ENCODE results near the gene ZNF10. TPM values are rescaled to one million over a fixed set of nuclear protein-coding genes. Genes with fewer than 3 reads are reported as not detected.

Gene ZNF10
- total and polyA plus RNA-seq, 7 experiments from 2014 or later, result 5.2 to 35.0 (median 28.1) TPM

DNA sequence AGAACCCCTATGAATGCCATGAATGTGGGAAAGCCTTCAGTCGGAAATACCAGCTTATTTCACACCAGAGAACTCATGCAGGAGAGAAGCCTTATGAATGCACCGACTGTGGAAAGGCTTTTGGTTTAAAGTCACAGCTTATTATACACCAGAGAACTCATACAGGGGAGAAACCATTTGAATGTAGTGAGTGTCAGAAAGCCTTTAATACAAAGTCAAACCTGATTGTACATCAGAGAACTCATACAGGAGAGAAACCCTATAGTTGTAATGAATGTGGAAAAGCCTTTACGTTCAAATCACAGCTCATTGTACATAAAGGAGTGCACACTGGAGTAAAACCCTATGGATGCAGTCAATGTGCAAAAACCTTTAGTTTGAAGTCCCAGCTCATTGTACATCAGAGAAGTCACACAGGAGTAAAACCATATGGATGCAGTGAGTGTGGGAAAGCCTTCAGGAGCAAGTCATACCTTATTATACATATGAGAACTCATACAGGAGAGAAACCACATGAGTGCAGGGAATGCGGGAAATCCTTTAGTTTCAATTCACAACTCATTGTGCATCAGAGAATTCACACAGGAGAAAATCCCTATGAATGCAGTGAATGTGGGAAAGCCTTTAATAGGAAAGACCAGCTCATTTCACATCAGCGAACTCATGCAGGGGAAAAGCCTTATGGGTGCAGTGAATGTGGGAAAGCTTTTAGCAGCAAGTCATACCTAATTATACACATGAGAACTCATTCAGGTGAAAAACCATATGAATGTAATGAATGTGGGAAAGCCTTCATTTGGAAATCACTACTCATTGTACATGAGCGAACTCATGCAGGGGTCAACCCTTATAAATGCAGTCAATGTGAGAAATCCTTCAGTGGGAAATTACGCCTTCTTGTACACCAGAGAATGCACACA is 73.2 kb downstream of the ZNF10 start:
- POLR2A ChIA-PET, result interaction anchor here (1.3 kb wide), 1 partner anchor 46 kb away, joined by 4 read pairs; no protein-coding TSS in a partner anchor

DNA sequence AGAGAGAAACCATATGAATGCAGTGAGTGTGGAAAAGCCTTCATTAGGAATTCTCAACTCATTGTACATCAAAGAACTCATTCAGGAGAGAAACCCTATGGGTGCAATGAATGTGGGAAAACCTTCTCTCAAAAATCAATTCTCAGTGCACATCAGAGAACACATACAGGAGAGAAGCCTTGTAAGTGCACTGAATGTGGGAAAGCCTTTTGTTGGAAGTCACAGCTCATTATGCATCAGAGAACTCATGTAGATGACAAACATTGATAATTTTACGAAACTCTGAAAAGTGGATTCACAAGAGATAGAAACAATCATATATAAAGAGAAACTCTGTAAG is 73.8 kb downstream of the ZNF10 start:
- POLR2A ChIA-PET, result interaction anchor here (0.6 to 1.3 kb wide), 3 partner anchors 47 to 118 kb away, joined by 3 to 4 read pairs (median 3); no protein-coding TSS in a partner anchor

More for the DNA sequence above, 73.2 kb downstream of the ZNF10 start:
- CTCF ChIA-PET, result interaction anchor here (0.6 kb wide), 1 partner anchor 53 kb away, joined by 3 read pairs; no protein-coding TSS in a partner anchor
- Mint-ChIP-seq H3K27me3 (no peaks in the 10 kb centered on the region), H3K27ac (peak overlapping the region in 6 of 9 donors; percentile 36 to 77 (median 47)), H3K4me1 (peaks cover 0 to 2% (median 0%) of the 10 kb centered on the region in 7 donors), H3K4me3 (peak overlapping the region in 2 of 10 donors; percentile 20 to 42), H3K36me3 (peaks cover 42 to 64% (median 57%) of the 10 kb centered on the region in 5 donors), H3K9me3 (peaks cover 14 to 94% (median 80%) of the 10 kb centered on the region in 11 donors)
- H3K27me3 ChIP-seq (ENCODE audit: control insufficient read depth in 2 of 2, insufficient read depth in 2 of 2, low read length in 2 of 2), result no peaks in the 10 kb centered on the region
- H3K4me1 ChIP-seq (ENCODE audit: control insufficient read depth in 2 of 2, insufficient read depth in 2 of 2, low read length in 2 of 2), result no peaks in the 10 kb centered on the region
- peak overlapping the region; percentile 40 for H3K4me3 ChIP-seq (ENCODE audit: low read length)
- peaks cover 25 to 45% (median 29%) of the 10 kb centered on the region in 3 experiments for H3K36me3 ChIP-seq (ENCODE audit: control insufficient read depth in 2 of 3, insufficient read depth in 3 of 3, low read length in 3 of 3)
- intact Hi-C loops (cut with micrococcal nuclease), result no loop called here
- DNase-seq, result peak in 1 of 9 donors; percentile 7
- no peak for ATAC-seq
- no peak overlapping the region for H3K27ac ChIP-seq (ENCODE audit: low read depth, low read length)
- H3K9me3 ChIP-seq (ENCODE audit: control insufficient read depth in 2 of 3, low read length in 3 of 3), result peaks cover 49 to 82% (median 68%) of the 10 kb centered on the region in 3 experiments

DNA sequence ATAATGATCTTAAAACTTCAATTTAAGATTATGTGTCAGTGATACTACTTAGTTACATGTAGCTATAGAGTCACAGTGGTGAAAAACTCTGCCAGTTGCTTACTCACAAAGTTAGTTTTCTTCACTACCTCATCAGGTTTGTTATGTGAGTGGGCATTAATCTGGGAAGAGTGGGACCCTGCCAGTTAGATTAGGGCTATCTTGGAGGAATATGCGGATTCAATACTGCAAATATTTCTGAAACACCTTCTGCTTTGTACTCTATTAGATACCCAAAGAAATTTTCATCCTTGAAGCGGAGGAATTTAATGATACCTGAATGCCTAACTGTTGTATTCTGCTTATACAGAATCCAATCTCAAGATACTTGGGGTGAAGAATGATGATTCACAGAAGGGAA is 76.0 kb downstream of the ZNF10 start:
- Histone ChIP-seq H3K4me3 (ENCODE audit: low read length) (peak overlapping the region; percentile 5), H3K36me3 (ENCODE audit: control insufficient read depth in 2 of 3, insufficient read depth in 3 of 3, low read length in 3 of 3) (peaks cover 17 to 34% (median 19%) of the 10 kb centered on the region in 3 experiments), H3K27ac (ENCODE audit: low read depth, low read length) (no peak overlapping the region), H3K27me3 (ENCODE audit: control insufficient read depth in 2 of 2, insufficient read depth in 2 of 2, low read length in 2 of 2) (no peaks in the 10 kb centered on the region), H3K4me1 (ENCODE audit: control insufficient read depth in 2 of 2, insufficient read depth in 2 of 2, low read length in 2 of 2) (no peaks in the 10 kb centered on the region), H3K9me3 (ENCODE audit: control insufficient read depth in 2 of 3, low read length in 3 of 3) (peaks cover 53 to 97% (median 73%) of the 10 kb centered on the region in 3 experiments)
- DNase-seq (no peak), ATAC-seq (no peak)
- CTCF ChIA-PET, result no interaction called here
- Mint-ChIP-seq H3K9me3 (peaks cover 3 to 97% (median 77%) of the 10 kb centered on the region in 11 donors), H3K36me3 (peaks cover 24 to 43% (median 33%) of the 10 kb centered on the region in 5 donors), H3K27ac (no peak overlapping the region), H3K27me3 (no peaks in the 10 kb centered on the region), H3K4me1 (peaks cover 0 to 2% (median 0%) of the 10 kb centered on the region in 7 donors), H3K4me3 (peak overlapping the region in 1 of 10 donors; percentile 24)
- intact Hi-C loops (cut with micrococcal nuclease), result no loop called here
- POLR2A ChIA-PET, result no interaction called here

More for the DNA sequence above, 73.8 kb downstream of the ZNF10 start:
- CTCF ChIA-PET, result interaction anchor here (0.6 kb wide), 1 partner anchor 52 kb away, joined by 3 read pairs; no protein-coding TSS in a partner anchor
- peaks cover 49 to 88% (median 68%) of the 10 kb centered on the region in 3 experiments for H3K9me3 ChIP-seq (ENCODE audit: control insufficient read depth in 2 of 3, low read length in 3 of 3)
- intact Hi-C loops (cut with micrococcal nuclease), result no loop called here
- Mint-ChIP-seq H3K27me3 (no peaks in the 10 kb centered on the region), H3K36me3 (peaks cover 42 to 62% (median 54%) of the 10 kb centered on the region in 5 donors), H3K9me3 (peaks cover 14 to 96% (median 84%) of the 10 kb centered on the region in 11 donors), H3K4me1 (peaks cover 0 to 2% (median 0%) of the 10 kb centered on the region in 7 donors), H3K4me3 (no peak overlapping the region), H3K27ac (peak overlapping the region in 1 of 9 donors; percentile 13)
- ATAC-seq (no peak), DNase-seq (no peak)
- peak overlapping the region; percentile 40 for H3K4me3 ChIP-seq (ENCODE audit: low read length)
- no peak overlapping the region for H3K27ac ChIP-seq (ENCODE audit: low read depth, low read length)
- no peaks in the 10 kb centered on the region for H3K4me1 ChIP-seq (ENCODE audit: control insufficient read depth in 2 of 2, insufficient read depth in 2 of 2, low read length in 2 of 2)
- H3K27me3 ChIP-seq (ENCODE audit: control insufficient read depth in 2 of 2, insufficient read depth in 2 of 2, low read length in 2 of 2), result no peaks in the 10 kb centered on the region
- peaks cover 25 to 45% (median 29%) of the 10 kb centered on the region in 3 experiments for H3K36me3 ChIP-seq (ENCODE audit: control insufficient read depth in 2 of 3, insufficient read depth in 3 of 3, low read length in 3 of 3)

Other genes starting within 250 kb of the ZNF10 start
- 10 to 100 TPM; 66.7 to 97.8 (median 81.7) TPM for gene CHFR, start 243.0 kb upstream of the ZNF10 start, total RNA-seq
- 10 to 100 TPM; 25.2 to 44.4 TPM for gene CHFR, start 243.0 kb upstream of the ZNF10 start, polyA plus RNA-seq
- gene ZNF605, start 174.3 kb upstream of the ZNF10 start, total RNA-seq, result 10 to 100 TPM in 3 of 5 experiments, 1 to 10 TPM in 2; 5.4 to 17.8 (median 11.8) TPM
- gene ZNF605, start 174.3 kb upstream of the ZNF10 start, polyA plus RNA-seq, result 1 to 10 TPM in 1 of 2 donors, under 1 TPM in 1; 0.98 to 1.6 TPM
- 10 to 100 TPM; 16.0 to 38.8 (median 33.6) TPM for gene ZNF26, start 144.3 kb upstream of the ZNF10 start, total RNA-seq
- 10 to 100 TPM; 12.6 to 27.8 TPM for gene ZNF26, start 144.3 kb upstream of the ZNF10 start, polyA plus RNA-seq
- 10 to 100 TPM; 27.4 to 52.7 (median 31.6) TPM for gene ZNF84, start 93.1 kb upstream of the ZNF10 start, total RNA-seq
- gene ZNF84, start 93.1 kb upstream of the ZNF10 start, polyA plus RNA-seq, result 10 to 100 TPM; 22.5 to 22.6 TPM
- gene ZNF140, start 49.7 kb upstream of the ZNF10 start, total RNA-seq, result 10 to 100 TPM; 11.2 to 29.9 (median 16.0) TPM
- 10 to 100 TPM; 22.9 to 30.7 TPM for gene ZNF140, start 49.7 kb upstream of the ZNF10 start, polyA plus RNA-seq
- gene ZNF891, start 353 bp upstream of the ZNF10 start, total RNA-seq, result 1 to 10 TPM; 2.4 to 7.9 (median 6.6) TPM
- under 1 TPM; 0.56 to 0.89 TPM for gene ZNF891, start 353 bp upstream of the ZNF10 start, polyA plus RNA-seq
- gene ZNF268, start 50.9 kb downstream of the ZNF10 start, total RNA-seq, result 10 to 100 TPM; 13.6 to 38.6 (median 18.6) TPM
- gene ZNF268, start 50.9 kb downstream of the ZNF10 start, polyA plus RNA-seq, result 10 to 100 TPM; 18.2 to 29.0 TPM
- not detected for gene ANHX, start 105.2 kb downstream of the ZNF10 start, total RNA-seq
- gene ANHX, start 105.2 kb downstream of the ZNF10 start, polyA plus RNA-seq, result not detected